ENCODE results near the gene SHROOM2.
A peak's percentile ranks its signal among the peaks of the same experiment; 100 is the strongest.

The SHROOM2 gene

DNA sequence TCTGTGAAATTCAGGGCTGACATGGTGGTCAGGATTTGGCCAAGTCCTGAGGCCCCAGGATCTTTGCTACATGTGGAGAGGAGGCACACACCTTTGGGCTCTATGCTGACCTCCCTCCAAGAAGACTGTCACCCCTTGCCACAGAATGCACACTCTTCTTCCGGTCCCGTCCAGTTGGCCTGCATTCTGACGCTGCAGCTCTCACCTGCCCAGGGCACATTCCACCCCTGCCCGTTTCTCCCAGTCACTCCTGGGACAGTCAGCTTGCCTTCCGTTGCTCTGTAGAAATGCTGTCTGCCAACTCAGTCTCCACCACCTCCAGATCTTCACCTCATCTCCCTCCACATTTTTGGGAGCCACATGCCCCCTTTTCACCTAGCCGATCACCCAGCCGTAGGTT, 76.7 kb downstream of the SHROOM2 start:
- no peak for DNase-seq (ENCODE audit: low spot score)
- FAIRE-seq: no peak

GRCh38 chrX:9864011-9864410, 77.8 kb downstream of the SHROOM2 start:
- FAIRE-seq: no peak
- DNase-seq (ENCODE audit: low spot score): no peak

DNA sequence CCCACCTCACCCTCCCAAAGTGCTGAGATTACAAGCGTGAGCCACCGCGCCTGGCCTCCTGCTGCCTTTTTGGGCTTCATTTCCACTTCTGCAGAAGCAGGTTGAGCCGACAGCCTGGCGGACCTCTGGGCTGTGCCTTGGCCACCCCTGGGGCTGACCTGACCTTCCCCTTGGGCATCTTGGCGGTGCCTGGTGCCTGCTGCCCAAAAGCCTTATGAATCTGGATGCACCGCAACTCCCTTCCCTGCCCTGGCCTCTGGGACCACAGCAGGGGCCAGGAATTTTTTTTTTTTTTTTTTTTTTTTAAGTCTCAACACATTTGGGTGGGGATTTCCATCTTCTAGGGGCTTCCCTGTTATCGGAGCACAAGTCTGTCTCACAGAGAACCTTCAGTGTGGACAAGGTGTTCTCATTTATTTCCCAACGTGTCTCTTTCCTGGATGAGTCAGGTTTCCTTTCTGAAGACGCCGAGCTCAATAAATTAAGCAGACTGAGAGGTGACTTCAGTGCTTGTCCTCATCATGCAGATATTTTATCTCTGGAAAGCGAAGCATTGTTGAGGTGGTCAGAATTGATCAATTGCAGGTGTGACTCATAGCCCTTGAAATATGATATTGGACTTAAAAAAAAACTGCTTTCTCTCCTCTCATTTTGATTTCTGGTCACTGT, 79.7 kb downstream of the SHROOM2 start:
- peak; percentile 29 for DNase-seq (ENCODE audit: low spot score)
- FAIRE-seq: no peak

DNA sequence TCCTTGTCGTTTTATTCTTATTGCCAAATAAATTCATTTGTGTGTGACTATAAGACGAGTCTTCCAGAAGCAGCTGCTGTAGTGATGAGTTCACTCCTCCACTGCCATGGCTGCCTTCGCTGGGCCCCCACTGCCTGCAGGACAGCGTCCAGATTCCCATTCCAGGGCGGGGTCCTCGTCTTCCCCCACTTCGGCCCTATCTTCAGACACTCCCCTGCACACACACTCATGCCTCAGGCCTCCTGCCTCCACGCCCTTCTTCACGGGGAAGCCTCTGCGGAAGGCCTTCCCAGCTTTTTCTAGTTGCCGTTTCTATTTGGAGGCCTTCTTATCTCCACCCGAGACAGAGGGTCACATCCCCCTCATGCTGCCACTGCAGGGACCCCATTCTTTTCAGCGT, 80.4 kb downstream of the SHROOM2 start:
- no peak for DNase-seq (ENCODE audit: low spot score)
- FAIRE-seq: no peak

GRCh38 chrX:9867226-9867625, 81.0 kb downstream of the SHROOM2 start:
- FAIRE-seq: no peak
- DNase-seq (ENCODE audit: low spot score): no peak

DNA sequence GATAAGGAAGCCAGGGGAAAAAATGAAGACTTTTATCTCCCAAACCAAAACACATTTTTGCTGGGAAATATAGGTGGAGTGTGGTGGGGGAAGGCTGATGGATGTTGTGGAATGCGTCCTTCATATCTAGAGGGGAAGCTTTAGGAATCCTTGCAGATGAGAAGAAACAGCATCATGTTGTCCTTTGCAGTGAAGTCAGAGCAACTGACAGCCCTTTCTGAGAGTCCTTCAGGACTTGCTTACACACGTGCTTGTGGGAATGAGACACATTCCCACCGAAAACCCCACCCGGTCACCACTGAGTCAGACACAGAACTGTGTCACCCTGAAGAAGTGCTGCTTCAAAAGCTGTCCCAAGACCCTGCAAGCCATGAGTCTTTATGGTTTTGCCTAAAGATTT, 81.5 kb downstream of the SHROOM2 start:
- no peak for FAIRE-seq

GRCh38 chrX:9871701-9872268, 85.6 kb downstream of the SHROOM2 start:
- FAIRE-seq: no peak

More for the DNA sequence above, 81.5 kb downstream of the SHROOM2 start:
- DNase-seq (ENCODE audit: low spot score): no peak

DNA sequence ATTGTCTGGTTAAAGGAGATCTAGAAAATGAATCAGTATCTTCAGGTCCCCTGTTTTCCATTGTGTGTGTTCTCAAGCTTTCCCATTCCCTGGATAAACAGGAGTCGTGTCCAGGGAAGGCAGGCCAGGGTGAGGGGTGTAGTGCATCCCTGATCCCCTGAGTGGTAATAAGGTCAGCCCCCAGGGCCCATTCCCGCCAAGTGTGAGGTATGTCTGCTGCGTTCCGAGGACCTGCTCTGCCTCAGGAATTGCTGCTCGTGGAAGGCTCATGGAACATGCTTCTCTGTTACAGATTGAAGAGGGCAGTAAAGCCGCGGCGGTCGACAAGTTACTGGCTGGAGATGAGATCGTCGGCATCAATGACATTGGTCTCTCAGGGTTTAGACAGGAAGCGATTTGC, 87.1 kb downstream of the SHROOM2 start:
- FAIRE-seq (no peak), DNase-seq (ENCODE audit: low spot score) (no peak)

More at GRCh38 chrX:9871701-9872268, 85.6 kb downstream of the SHROOM2 start:
- DNase-seq (ENCODE audit: low spot score): no peak

GRCh38 chrX:9873952-9874351, 87.7 kb downstream of the SHROOM2 start:
- DNase-seq (ENCODE audit: low spot score) (no peak), FAIRE-seq (no peak)

DNA sequence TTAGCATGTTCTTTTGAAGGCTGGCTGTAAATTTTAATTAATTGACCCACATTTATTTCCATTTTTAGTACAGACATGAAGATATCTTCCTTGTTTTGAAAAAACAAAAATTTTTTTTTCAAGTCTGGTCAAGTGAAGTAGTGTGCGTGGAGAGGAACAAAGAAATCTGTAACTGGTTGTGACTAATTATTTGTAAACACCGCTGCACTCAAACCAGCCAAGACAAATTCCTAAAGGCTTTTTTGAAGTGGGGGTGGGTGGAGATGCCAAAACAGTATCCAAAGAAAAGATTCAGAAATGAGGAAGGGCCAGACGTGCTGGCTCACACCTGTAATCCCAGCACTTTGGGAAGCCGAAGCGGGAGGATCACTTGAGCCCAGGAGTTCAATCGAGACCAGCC, 88.3 kb downstream of the SHROOM2 start:
- no peak for FAIRE-seq
- no peak for DNase-seq (ENCODE audit: low spot score)

GRCh38 chrX:9875801-9876200, 89.6 kb downstream of the SHROOM2 start:
- FAIRE-seq (no peak), DNase-seq (ENCODE audit: low spot score) (no peak)

DNA sequence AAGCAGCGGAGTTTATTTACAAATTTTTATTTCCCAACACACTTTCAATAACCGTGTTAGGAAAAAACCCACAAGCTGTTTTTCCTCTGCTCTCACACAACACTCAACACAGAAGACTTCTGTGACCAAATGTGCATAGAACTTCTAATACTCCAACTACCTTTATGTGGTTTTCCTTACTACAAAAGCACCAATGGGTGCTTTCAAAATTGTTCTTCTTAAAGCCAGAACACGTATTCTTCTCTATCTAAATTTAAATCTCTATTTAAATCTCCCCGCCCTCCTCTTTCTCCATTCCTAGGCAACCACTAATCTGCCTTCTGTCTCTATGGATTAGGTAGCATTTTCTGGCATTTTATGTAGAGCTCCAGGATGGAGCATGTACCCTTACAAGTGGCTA, 90.0 kb downstream of the SHROOM2 start:
- DNase-seq (ENCODE audit: low spot score) (no peak), FAIRE-seq (no peak)

DNA sequence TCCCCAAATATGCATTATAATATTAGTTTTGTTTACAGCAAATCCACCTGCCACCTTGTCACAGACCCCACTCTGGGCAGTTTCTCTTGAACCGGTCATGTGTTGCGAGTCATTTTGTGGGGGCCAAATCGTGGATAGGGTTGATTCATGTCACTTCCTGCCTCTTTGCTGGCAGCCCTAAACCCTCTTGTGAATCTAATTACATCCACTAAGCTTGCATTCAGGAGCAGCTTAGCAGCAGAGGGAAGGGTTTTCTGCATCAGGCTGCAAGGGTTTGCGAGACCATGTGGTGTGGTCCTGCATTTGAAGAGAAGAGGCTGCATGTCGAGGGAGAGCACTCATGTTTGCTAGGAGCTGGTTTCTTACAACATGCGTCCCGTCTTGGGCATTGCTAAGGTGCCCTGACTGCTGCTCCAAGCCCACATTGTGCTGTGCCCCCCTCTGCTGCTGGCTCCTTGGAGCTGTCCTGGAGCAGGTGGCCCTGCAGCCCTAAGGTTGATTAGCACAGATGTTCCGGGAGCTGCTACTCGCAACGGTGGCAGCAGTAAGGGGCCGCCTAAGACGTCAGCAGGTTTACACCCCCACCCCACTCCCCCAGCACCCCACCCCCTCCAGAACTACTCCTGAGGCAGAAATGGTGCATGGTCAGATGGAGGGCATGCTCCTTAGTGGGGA, 92.1 kb downstream of the SHROOM2 start:
- DNase-seq (ENCODE audit: low spot score): no peak
- no peak for FAIRE-seq

DNA sequence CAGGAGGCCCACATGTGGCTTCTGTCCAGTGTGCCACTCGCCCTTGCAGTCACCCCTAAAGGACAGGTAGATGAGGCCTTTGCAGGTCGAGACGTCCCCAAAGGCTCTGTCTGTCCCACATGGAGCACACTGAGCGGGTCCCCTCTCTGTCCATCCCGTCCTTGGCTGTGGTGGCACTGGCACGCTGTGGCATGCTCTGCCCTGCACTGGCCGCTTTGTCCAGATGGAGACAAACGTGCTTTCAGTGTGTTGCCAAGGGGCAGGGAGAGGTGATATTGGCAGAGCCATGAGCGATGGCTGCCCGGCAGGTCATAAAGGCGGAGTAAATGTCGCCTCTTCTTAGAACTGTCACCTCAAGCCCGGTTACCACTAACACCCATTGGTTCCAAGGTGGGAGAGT, 94.0 kb downstream of the SHROOM2 start:
- no peak for FAIRE-seq
- no peak for DNase-seq (ENCODE audit: low spot score)

DNA sequence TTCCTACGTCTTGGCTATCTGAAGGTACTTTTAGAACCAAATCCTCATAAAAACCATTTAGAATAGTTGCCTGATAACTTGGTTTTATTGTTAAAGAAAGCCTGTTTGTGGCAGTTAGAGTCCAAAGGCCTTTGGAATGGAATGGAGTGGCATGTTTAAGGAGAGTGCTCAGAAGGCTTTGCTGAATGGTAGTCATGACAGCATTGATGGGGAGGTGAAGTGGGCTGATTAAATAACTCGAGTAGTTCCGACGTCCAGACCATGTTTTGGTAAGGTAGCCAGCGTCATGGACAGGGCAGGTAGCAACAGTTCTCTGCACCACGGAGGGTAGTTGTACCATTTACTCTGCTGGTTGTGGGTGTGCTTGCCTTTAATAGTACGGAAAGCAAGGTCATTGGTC, 94.6 kb downstream of the SHROOM2 start:
- DNase-seq (ENCODE audit: low spot score) (no peak), FAIRE-seq (no peak)

GRCh38 chrX:9882669-9883446, 96.6 kb downstream of the SHROOM2 start:
- FAIRE-seq (no peak), DNase-seq (ENCODE audit: low spot score) (no peak)

- FAIRE-seq: no peak
- no peak for DNase-seq (ENCODE audit: low spot score)
These were observed 98.0 kb downstream of the SHROOM2 start for GRCh38 chrX:9884031-9884779.

DNA sequence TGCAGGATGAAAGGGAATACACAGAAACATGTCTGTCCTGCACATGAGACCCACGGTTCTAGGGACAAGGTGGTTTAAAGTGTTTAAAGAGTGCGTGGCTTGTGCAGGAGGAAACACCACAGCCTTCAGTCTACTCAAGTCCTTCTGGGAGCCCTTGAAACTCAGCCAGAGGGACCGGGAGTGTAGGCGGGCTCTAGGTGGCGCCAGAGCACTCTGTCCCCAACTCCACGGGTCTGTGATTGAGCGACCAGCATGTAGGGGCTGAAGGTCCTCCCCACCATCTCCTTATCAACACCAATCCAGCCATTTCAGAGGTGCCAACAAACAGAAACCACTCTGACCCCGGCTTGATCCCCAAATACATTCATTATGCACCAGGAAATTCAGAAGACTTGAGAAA, 98.9 kb downstream of the SHROOM2 start:
- DNase-seq (ENCODE audit: low spot score) (peak; percentile 13), FAIRE-seq (no peak)

DNA sequence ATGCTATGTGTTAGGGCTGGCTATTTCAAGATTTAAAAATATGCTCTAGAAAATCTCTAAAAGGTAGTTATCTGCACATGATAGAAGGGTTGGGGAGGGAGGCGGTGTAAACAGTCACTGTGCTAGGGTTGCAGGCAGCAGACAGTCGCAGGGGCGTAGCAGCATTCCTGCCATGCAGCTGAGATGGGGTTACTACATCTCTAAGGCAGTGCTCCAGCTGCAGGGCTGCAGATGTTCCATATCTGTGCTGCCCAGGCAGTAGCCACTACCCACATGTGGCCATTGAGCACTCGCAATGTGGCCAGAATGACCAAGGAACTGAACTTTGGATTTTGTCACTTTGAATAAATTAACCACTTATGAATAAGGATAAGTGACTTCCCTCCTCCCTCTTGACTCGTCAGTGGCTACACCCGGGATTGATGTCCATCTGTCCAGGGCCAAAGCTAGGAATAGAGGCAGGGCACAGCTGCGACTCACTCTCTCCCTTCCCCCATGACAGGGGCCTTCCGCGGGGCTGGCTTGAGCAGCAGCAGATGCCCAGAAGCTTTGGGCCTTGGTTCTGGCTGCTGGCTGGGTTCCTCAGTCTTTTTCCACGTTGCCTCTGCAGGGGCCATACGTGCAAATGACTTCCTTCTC, 101.5 kb downstream of the SHROOM2 start:
- FAIRE-seq (no peak), DNase-seq (ENCODE audit: low spot score) (no peak)

DNA sequence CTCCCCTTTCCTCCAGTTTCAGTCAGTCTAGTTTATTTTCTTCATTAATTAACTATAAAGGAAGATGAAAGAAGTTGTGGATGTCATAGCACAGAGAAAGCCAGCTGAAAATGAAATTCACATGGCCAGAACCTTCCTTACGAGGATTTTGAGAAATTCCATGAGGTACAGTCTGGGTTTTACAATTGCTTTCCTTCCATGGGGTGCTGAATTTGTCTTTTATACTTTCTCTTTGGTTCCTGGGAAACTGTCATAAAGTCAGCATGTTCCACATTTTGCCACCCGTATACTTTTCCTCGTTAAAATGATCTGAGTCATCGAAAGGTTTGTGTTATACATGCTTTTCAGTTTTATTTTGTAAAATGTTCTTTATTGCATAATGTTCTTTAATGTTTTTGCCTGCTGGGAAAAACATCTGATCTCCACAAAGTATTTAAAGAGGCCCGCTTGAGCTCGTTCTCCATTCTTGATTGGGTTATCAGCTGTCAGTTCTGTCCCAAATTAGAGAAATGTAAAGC, 102.8 kb downstream of the SHROOM2 start:
- DNase-seq (ENCODE audit: low spot score) (no peak), FAIRE-seq (no peak)

GRCh38 chrX:9890681-9891091, 104.5 kb downstream of the SHROOM2 start:
- DNase-seq (ENCODE audit: low spot score): no peak
- FAIRE-seq: no peak

Data from urothelium cell line (cell line).